ENCODE measurements around the gene CAMTA1.

Gene CAMTA1

GRCh38 chr1:6813165-6813564 lies 27.9 kb downstream of the CAMTA1 start:
- no peak overlapping the region for H3K27ac ChIP-seq
- ChIA-PET CTCF (no interaction called here), POLR2A (ENCODE audit: low non-redundant PET) (interaction anchor here (0.5 kb wide), 1 partner anchor 441 kb away, joined by 7 read pairs; no protein-coding TSS in a partner anchor)
- DNase-seq (ENCODE audit: low spot score): no peak
- TF ChIP-seq CTCF (conservative IDR thresholded peaks at IDR 0.05; ENCODE audit: low read depth): no peak

GRCh38 chr1:6815726-6816125 lies 30.5 kb downstream of the CAMTA1 start:
- CTCF ChIA-PET: no interaction called here
- POLR2A ChIA-PET (ENCODE audit: low non-redundant PET): no interaction called here
- no peak for DNase-seq (ENCODE audit: low spot score)
- H3K27ac ChIP-seq: no peak overlapping the region
- no peak for TF ChIP-seq CTCF (conservative IDR thresholded peaks at IDR 0.05; ENCODE audit: low read depth)

GRCh38 chr1:6819246-6820040 lies 34.2 kb downstream of the CAMTA1 start:
- no peak for DNase-seq (ENCODE audit: low spot score)
- ChIA-PET POLR2A (ENCODE audit: low non-redundant PET) (interaction anchor here (0.5 kb wide), 1 partner anchor 40 kb away, joined by 3 read pairs; no protein-coding TSS in a partner anchor), CTCF (interaction anchor here (0.6 kb wide), 1 partner anchor 99 kb away, joined by 4 read pairs; no protein-coding TSS in a partner anchor)
- no peak for TF ChIP-seq CTCF (conservative IDR thresholded peaks at IDR 0.05; ENCODE audit: low read depth)
- no peak overlapping the region for H3K27ac ChIP-seq

GRCh38 chr1:6820899-6821298 lies 35.6 kb downstream of the CAMTA1 start:
- CTCF ChIA-PET: no interaction called here
- TF ChIP-seq CTCF (conservative IDR thresholded peaks at IDR 0.05; ENCODE audit: low read depth): no peak
- POLR2A ChIA-PET (ENCODE audit: low non-redundant PET): no interaction called here
- DNase-seq (ENCODE audit: low spot score): no peak
- H3K27ac ChIP-seq: no peak overlapping the region

GRCh38 chr1:6822530-6823359 lies 37.5 kb downstream of the CAMTA1 start:
- POLR2A ChIA-PET (ENCODE audit: low non-redundant PET): no interaction called here
- TF ChIP-seq CTCF (conservative IDR thresholded peaks at IDR 0.05; ENCODE audit: low read depth): no peak
- H3K27ac ChIP-seq: no peak overlapping the region
- DNase-seq (ENCODE audit: low spot score): no peak
- CTCF ChIA-PET: no interaction called here

GRCh38 chr1:6823793-6824192 lies 38.5 kb downstream of the CAMTA1 start:
- no peak overlapping the region for H3K27ac ChIP-seq
- no peak for TF ChIP-seq CTCF (conservative IDR thresholded peaks at IDR 0.05; ENCODE audit: low read depth)
- ChIA-PET CTCF (interaction anchor here (1.0 kb wide), 1 partner anchor 53 kb away, joined by 5 read pairs; no protein-coding TSS in a partner anchor), POLR2A (ENCODE audit: low non-redundant PET) (no interaction called here)
- no peak for DNase-seq (ENCODE audit: low spot score)
